Caki2 (cell line): ENCODE results near the gene TERT. TPM values are rescaled to one million over a fixed set of nuclear protein-coding genes. Genes with fewer than 3 reads are reported as not detected.

Source experiments
- DNase-seq: peaks from one replicate; pipeline ENCODE4 v3.0.0-alpha.2; 2015; ENCODE audit warnings: low read depth
- in situ Hi-C: cut with HindIII; loops from 2 replicates; pipeline ENCODE4 v1.10.0; 2016; ENCODE audit warnings: low sequenced_read_pairs, low pct_unique_long_range_greater_than_20kb, mixed read lengths
- total RNA-seq: library from RNA; depleted of rRNA; stranded (reverse); fragments of >200 nt; shearing (Covaris generic); gene quantifications from 2 replicates; pipeline ENCODE4 v1.2.3, GENCODE V29; 2014; ENCODE audit warnings: low replicate concordance; rRNA removed

TERT gene
- total RNA-seq, 1 experiment from 2014 or later = 0.03 TPM

- DNase-seq = no peak
- in situ Hi-C loops = no loop called here
These were observed 86.6 kb downstream of the TERT start for GRCh38 chr5:1208221-1208742.

GRCh38 chr5:1207555-1207954 is 87.3 kb downstream of the TERT start:
- in situ Hi-C loops = no loop called here

GRCh38 chr5:1206521-1207412 is 88.1 kb downstream of the TERT start:
- DNase-seq = no peak
- in situ Hi-C loops = no loop called here

More at GRCh38 chr5:1207555-1207954, 87.3 kb downstream of the TERT start:
- no peak for DNase-seq

GRCh38 chr5:1205255-1206180 is 89.3 kb downstream of the TERT start:
- in situ Hi-C loops = no loop called here

GRCh38 chr5:1204693-1205242 is 90.1 kb downstream of the TERT start:
- in situ Hi-C loops = no loop called here
- DNase-seq = peak; percentile 13

More at GRCh38 chr5:1205255-1206180, 89.3 kb downstream of the TERT start:
- no peak for DNase-seq

- DNase-seq = no peak
- in situ Hi-C loops = no loop called here
These were observed 90.7 kb downstream of the TERT start for GRCh38 chr5:1203968-1204692.

GRCh38 chr5:1203311-1203967 is 91.4 kb downstream of the TERT start:
- in situ Hi-C loops = no loop called here
- DNase-seq = no peak

Other genes starting within 250 kb of the TERT start
- 34.2 and 45.8 TPM in 2 replicates for gene SLC12A7, start 183.0 kb downstream of the TERT start, total RNA-seq
- gene SLC6A19, start 93.5 kb downstream of the TERT start, total RNA-seq = not detected in 2 replicates
- not detected in 2 replicates for gene SLC6A18, start 69.7 kb downstream of the TERT start, total RNA-seq
- 286 and 320 TPM in 2 replicates for gene CLPTM1L, start 50.0 kb upstream of the TERT start, total RNA-seq
- gene SLC6A3, start 150.4 kb upstream of the TERT start, total RNA-seq = not detected in 2 replicates
- gene LPCAT1, start 228.9 kb upstream of the TERT start, total RNA-seq = 68.0 and 109 TPM in 2 replicates